Pulmonary artery endothelial cell (primary cell): ENCODE measurements around the gene BEGAIN. TPM values are rescaled to one million over a fixed set of nuclear protein-coding genes. Genes with fewer than 3 reads are reported as not detected.

Experiments
- DNase-seq: peaks from one replicate; pipeline ENCODE4 v3.0.0-alpha.2; 2011; ENCODE audit warnings: low read depth, low spot score
- total RNA-seq: library from RNA; depleted of rRNA; stranded (reverse); fragments of >200 nt; gene quantifications from 2 replicates; pipeline ENCODE4 v1.2.3, GENCODE V29; 2014

The BEGAIN gene
- total RNA-seq, 1 donor from 2014 or later, result 0.13 TPM

- no peak for DNase-seq
These were observed 47.5 kb downstream of the BEGAIN start for GRCh38 chr14:100539766-100540140.

DNA sequence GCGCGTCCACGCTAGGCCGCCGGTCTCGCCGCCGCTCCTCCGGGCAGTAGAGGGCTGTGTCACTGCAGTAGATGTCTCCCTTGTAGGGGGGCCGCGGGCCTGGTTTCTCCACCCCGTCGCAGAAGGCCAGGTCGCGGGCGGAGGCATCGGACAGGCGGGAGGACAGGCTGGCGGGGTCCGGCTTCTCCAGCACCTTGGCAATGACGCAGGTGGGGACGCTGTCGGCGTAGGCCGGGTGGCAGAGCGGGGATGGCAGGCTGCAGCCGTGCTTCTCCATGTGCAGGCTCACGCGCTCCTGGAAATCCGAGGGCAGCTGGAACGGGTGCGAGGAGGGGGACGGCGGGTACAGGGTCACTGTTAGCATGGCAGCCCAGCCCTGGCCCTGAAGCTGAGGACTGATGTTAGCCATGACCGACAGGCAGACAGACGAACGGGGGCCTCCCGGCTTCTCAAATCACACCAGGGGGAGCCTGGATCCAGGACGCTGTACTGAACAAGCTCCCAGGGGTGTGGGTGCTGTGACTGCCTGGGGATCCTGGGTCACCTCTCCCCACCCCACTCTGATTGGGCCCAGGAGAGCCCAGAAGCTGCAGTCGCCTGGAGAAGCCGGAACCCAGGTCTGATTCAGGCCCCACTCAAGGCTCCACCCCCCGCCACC is 48.1 kb downstream of the BEGAIN start:
- DNase-seq, result no peak

DNA sequence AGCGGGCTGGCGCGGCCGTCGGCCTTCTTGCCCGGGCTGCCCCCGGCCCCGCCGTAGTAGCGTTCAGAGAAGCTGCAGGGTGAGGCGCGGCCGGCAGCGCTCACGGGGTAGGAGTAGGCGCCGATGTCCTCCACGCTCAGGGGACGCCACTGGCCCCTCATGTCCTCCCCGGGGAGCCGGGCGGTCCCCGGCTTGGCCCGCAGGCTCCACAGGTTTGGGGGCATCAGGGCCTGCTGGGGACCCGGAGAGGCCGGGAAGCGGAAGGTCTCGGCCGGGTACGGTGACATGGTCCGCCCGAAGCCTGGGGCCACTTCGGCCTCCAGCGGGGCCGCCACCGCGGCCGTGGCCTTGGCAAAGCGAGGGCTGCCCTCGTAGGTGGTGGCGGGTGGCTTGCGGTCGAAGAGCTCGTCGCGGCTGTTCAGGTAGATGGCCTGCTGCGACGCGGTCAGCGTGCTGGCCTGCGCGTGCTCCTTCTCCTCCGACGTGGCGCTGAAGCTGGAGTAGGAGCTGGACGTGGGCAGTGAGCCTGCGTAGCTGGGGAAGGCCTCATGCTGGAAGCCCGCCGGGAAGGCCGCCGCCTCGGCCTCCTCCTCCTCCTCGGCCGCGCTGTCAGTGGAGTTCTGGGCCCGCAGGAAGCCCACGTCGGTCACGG is 48.7 kb downstream of the BEGAIN start:
- DNase-seq, result no peak

- DNase-seq, result no peak
These were observed 49.5 kb downstream of the BEGAIN start for GRCh38 chr14:100537446-100538350.

DNA sequence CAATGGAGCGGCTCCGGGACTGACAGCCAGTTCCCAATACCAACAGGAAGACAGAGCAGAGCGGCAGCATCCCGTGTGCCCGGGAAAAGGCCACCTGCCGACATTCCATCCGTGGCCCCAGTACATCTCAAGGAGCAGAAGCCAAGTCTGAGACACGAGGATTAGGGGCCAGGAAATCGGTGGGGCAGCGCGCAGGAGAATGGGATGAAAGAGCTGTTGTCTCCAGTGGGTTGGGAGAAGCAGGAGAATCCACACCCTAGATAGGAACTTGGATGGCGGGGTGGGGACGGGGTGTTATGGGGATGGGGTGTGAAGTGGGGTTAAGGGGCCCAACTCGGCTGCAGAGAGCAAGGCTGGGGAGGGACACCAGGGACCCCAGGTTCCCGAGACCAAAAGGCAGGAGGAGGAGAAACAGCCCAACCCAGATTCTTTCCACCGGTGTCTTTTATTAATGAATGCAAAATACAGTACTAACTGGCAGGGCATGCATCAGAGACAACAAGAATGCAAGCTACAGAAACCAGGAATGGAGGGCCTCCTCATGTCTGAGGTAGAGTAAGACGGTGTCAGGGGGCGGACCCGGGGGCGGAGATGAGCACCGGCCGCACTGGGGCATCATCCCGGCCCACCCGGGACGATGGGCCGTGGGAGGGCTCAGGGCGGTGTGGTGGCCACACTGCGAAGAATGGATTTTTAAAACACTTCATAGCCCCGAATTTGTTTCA is 50.3 kb downstream of the BEGAIN start:
- DNase-seq, result no peak

DNA sequence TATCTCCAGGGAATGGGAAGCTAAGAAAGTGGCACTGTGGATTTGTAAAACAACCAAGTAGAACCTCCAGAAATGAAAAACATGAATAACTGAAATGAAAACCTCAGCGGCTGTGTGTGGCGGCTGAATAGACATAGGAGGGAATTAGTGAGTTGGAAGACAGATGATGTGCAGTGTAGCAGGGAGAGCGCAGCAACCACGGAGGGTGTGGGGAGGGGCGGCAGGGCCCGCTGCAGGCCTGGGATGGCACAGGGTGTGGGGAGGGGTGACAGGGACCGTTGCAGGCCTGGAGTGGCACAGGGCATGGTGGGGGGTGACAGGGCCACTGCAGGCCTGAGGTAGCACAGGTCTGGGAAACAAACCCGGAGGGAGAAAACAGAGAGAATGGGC is 51.1 kb downstream of the BEGAIN start:
- DNase-seq, result no peak

- no peak for DNase-seq
These were observed 51.7 kb downstream of the BEGAIN start for GRCh38 chr14:100535287-100536120.

GRCh38 chr14:100534528-100535286 is 52.5 kb downstream of the BEGAIN start:
- DNase-seq, result no peak

- no peak for DNase-seq
These were observed 53.3 kb downstream of the BEGAIN start for GRCh38 chr14:100533656-100534485.

DNA sequence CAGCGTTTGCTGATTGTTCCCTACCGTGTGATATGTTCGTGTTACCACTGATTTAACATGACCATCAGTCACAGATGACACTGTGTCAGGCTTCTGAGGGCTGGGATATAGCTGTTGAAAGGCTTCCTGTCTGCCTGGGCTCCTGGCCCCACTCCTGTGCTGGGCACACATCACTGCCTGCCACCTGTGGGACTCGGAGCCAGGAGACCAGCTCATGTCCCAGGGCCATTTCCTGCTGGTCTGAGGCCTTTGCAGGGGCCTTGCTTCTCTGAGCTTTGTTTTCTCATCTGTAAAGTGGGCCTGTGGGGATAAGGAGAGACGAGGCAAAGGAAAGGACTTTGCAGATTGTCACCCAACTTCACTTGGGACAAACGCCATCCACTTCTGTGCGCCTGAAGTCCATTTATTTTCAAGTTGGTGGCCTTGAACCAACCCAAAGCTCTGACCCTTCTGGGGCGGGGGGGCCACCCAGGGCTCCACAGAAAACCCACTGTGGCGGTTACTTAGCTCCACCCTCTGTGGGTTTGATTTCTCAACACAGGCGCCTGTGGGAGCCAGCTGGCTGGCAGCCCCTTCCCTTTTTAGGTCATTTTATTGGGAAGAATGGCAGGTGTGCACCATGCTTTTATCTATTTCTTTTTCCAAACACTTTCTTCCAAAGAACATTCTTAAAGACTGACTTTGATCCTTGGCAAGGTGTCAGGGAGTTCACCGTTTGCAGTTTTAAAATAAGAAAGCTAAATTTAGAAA is 54.1 kb downstream of the BEGAIN start:
- no peak for DNase-seq

GRCh38 chr14:100532154-100532861 is 54.9 kb downstream of the BEGAIN start:
- no peak for DNase-seq

DNA sequence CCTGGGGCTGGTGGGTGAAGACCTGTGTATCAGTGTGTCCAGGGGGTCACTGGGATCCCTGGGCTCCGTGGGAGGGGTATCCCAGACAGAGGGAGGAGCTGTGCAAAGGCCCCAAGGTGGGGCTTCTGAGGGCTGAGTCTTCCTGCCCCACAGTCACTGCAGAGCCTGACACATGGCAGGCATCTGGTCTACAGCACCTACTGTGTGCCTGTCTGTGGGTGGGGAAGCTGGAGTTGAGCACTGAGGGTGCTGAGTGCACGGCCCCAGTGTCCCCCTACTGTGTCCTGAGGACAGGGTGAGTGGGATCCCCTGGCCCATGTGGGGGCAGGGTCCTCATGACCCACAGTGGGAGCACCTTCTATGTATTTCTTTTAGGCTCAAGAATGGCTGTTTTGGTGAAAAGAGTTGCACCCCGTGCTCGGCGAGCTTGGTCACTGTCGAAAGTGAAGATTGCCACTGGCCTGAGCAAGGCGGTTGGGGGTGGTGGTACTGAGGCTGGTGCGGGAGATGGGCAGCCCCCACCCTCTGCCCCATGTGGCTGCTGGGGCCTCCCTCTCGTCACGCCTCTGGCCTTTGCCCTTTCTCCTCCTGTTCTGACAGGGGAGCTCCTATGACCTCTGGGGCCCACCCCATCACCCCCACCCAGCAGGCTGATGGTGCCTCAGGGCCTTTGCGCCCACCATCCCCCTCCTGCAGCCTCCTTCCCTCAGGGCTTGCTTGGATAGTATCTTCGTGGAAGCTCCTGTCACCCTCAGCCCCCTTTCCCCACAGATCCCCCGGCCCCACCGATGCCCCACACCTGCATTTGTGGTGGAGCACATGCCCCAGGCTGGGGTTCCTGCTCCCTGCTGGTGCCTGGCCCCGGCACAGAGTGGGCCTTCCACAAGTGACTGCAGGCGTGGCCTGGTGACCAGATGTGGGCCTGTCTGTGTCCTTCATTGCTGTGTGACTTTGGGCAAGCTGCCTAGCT is 55.8 kb downstream of the BEGAIN start:
- DNase-seq, result no peak

DNA sequence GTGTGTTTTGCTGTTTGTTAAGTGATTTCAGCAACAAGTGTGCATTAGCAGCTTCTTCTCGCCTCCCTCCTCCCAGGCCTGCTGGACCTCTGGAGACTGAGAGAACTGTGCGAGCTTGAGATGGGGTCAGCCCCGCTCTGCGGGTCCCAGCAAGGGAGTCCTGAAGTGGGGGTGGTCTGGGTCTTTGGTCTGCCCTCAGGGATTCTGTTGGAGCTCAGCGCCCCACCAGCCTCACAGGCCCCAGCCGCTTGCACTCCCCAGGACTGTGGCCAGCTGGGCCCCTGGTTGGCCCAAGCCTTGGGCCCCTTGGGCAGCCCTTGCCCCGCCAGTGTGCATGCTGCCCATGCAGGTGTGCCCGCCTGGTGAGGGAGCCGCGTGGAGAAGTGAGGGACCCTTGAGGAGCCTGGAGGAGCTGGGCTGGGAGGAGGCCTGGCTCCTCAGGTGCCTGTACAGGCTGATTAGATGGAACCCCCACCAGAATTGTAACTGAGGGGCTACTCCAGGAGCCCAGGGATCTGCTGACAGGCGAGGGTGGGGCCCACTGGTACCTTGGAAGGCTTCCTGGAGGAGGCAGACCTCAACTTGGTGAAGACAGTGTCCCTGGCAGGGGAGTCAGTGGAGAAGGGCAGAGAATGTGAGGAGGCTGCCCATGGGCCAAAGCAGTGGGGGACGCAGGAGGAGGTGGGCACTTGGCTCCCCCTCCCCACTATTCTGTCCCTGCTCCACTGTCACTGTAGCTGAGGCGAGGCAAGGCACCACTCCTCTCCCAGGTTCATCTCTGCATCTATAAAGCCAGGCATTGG is 56.7 kb downstream of the BEGAIN start:
- no peak for DNase-seq

DNA sequence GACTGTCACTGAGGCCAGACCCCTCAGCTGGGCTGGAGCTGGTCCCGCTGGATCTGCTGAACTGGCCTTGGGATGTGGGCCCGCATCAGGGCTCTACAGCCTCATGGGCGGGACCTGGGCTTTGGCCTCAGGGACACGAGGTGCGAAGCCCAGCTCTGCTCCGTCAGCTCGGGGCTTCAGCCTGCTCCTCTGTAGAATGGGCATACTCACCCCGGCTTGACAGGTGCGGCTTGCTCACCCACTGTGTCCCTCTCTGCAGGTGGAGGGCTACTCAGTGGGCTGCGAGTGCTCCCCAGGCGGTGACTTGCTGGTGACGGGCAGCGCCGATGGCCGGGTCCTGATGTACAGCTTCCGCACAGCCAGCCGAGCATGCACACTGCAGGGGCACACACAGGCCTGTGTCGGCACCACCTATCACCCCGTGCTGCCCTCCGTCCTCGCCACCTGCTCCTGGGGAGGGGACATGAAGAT is 57.6 kb downstream of the BEGAIN start:
- no peak for DNase-seq

DNA sequence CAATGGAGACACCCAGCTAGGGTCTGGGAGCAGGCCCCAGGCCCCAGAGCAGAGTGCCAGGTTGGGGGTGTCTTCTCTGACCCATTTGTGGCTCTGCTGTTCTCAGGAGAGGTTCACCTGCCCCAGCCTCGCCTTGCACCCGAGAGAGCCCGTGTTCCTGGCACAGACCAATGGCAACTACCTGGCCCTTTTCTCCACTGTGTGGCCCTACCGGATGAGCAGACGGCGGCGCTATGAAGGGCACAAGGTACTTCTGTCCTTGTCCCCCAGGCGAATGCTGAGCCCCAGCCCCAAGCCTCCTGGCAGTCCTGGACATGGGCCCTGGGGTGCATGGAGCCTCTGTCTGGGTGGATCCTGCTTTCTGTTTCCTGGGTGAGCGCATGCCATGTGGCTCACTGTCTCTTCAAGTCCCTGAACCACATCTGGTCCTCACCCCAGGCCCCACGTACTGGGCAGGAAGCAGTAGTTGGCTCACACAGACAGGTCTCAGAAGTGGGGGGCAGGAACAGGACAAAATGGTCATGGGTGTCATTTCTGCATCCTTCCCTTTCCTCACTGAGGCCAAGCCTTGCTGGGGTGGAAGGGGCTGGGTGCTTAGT is 58.2 kb downstream of the BEGAIN start:
- no peak for DNase-seq
